ENCODE measurements around the gene EGFLAM.

- TF ChIP-seq CTCF (conservative IDR thresholded peaks at IDR 0.05 in 1 of 2, IDR thresholded peaks at IDR 0.05 in 1 of 2; ENCODE audit: low read depth in 1 of 2, low read length in 2 of 2) (no peak), EZH2 (IDR thresholded peaks at IDR 0.05; ENCODE audit: low read length, missing control alignments) (no peak)
Measured at GRCh38 chr5:38494175-38494574, 235.8 kb downstream of the EGFLAM start.

Measured in fibroblast of lung (primary cell).